HepG2 (cell line): ENCODE measurements around the gene WDR82. TPM values are rescaled to one million over a fixed set of nuclear protein-coding genes. Genes with fewer than 3 reads are reported as not detected.
A peak's percentile ranks its signal among the peaks of the same experiment; 100 is the strongest.

Source experiments
- ATF3 ChIP-seq: sonication (generic); formaldehyde crosslinking; IDR thresholded peaks from 2 replicates; pipeline ENCODE4 v1.4.0; 2020; ENCODE audit warnings: missing genetic modification reagents
- CEBPG ChIP-seq: IDR thresholded peaks from 2 replicates; pipeline ENCODE4 v1.6.1; 2016
- EED ChIP-seq: sonication (generic); formaldehyde crosslinking; IDR thresholded peaks from 2 replicates; pipeline ENCODE4 v1.5.0; 2020; ENCODE audit warnings: mild to moderate bottlenecking, missing genetic modification reagents
- EP300 ChIP-seq, 3 experiments: sonication (generic) in 1 of 3; formaldehyde crosslinking in 1 of 3; IDR thresholded peaks; 2 replicates each; pipeline versions ENCODE4 v1.5.1 to v1.6.1; 2011 to 2020; ENCODE audit warnings: low read depth in 2 of 3, low read length in 2 of 3, borderline replicate concordance in 1 of 3, improper control_type of control experiment in 1 of 3, mild to moderate bottlenecking in 1 of 3, missing genetic modification reagents in 1 of 3, moderate library complexity in 1 of 3
- FIP1L1 ChIP-seq: fragments of 200-400 bp; formaldehyde crosslinking; IDR thresholded peaks from 2 replicates; pipeline ENCODE4 v1.6.1; 2018; ENCODE audit warnings: low read depth, mild to moderate bottlenecking, low read length, moderate library complexity, borderline replicate concordance; ENCODE audit not compliant: insufficient read depth
- GATA4 ChIP-seq: sonication (generic); IDR thresholded peaks from 2 replicates; pipeline ENCODE4 v1.6.1; 2016; ENCODE audit warnings: antibody characterized with exemption, low read depth, borderline replicate concordance
- IKZF5 ChIP-seq: IDR thresholded peaks from 2 replicates; pipeline ENCODE4 v1.6.1; 2018; ENCODE audit warnings: missing genetic modification reagents, mild to moderate bottlenecking, missing compliant biosample characterization
- MATR3 ChIP-seq: sonication (generic); formaldehyde crosslinking; IDR thresholded peaks from 2 replicates; pipeline ENCODE4 v1.4.0; 2020; ENCODE audit warnings: missing genetic modification reagents
- NFE2L1 ChIP-seq: sonication (generic); formaldehyde crosslinking; IDR thresholded peaks from 2 replicates; pipeline ENCODE4 v1.4.0; 2020; ENCODE audit warnings: missing genetic modification reagents, mild to moderate bottlenecking, borderline replicate concordance
- NKX3-1 ChIP-seq: sonication (generic); formaldehyde crosslinking; IDR thresholded peaks from 2 replicates; pipeline ENCODE4 v1.5.0; 2020; ENCODE audit warnings: missing genetic modification reagents
- PHF21A ChIP-seq: sonication (generic); formaldehyde crosslinking; IDR thresholded peaks from 2 replicates; pipeline ENCODE4 v1.5.0; 2020; ENCODE audit warnings: mild to moderate bottlenecking, missing genetic modification reagents
- SALL1 ChIP-seq: sonication (generic); formaldehyde crosslinking; IDR thresholded peaks from 2 replicates; pipeline ENCODE4 v1.8.0; 2022; ENCODE audit warnings: mild to moderate bottlenecking, missing genetic modification reagents
- STAG1 ChIP-seq: sonication (generic); formaldehyde crosslinking; IDR thresholded peaks from 2 replicates; pipeline ENCODE4 v1.4.0; 2020; ENCODE audit warnings: missing genetic modification reagents
- ZBTB33 ChIP-seq: sonication (generic); formaldehyde crosslinking; IDR thresholded peaks from 2 replicates; pipeline ENCODE4 v1.4.0; 2020; ENCODE audit warnings: missing genetic modification reagents
- ZNF34 ChIP-seq: sonication (generic); formaldehyde crosslinking; IDR thresholded peaks from 2 replicates; pipeline ENCODE4 v1.4.0; 2020; ENCODE audit warnings: mild to moderate bottlenecking, missing genetic modification reagents, borderline replicate concordance
- ZNF580 ChIP-seq: IDR thresholded peaks from 2 replicates; pipeline ENCODE4 v1.6.1; 2016; ENCODE audit warnings: low read depth, borderline replicate concordance
- ZNF646 ChIP-seq: sonication (generic); formaldehyde crosslinking; IDR thresholded peaks from 2 replicates; pipeline ENCODE4 v1.9.0; 2021; ENCODE audit warnings: mild to moderate bottlenecking, missing genetic modification reagents
- ZNF749 ChIP-seq: sonication (generic); formaldehyde crosslinking; IDR thresholded peaks from 2 replicates; pipeline ENCODE4 v1.8.0; 2022; ENCODE audit warnings: mild to moderate bottlenecking, missing genetic modification reagents, moderate library complexity, borderline replicate concordance
- ZNF816 ChIP-seq: sonication (generic); formaldehyde crosslinking; IDR thresholded peaks from 2 replicates; pipeline ENCODE4 v1.8.0; 2022; ENCODE audit warnings: missing genetic modification reagents, mild to moderate bottlenecking, borderline replicate concordance
- polyA plus RNA-seq, 8 experiments: library from polyadenylated mRNA; depleted of rRNA in 3 of 8; stranded (reverse) in 7 of 8; unstranded in 1 of 8; fragments of >200 nt; fragmentation: Illumina TruSeq in 4 of 8; extraction: Trizol in 4 of 8; gene quantifications; 2 replicates each; pipeline versions ENCODE4 v1.2.1 to v1.2.3, GENCODE V29; 2011 to 2016; ENCODE audit warnings: low read depth in 4 of 8, missing spikeins in 1 of 8, mixed read lengths in 1 of 8; ENCODE audit not compliant: insufficient read depth in 1 of 8
- total RNA-seq, 5 experiments: library from RNA; depleted of rRNA; stranded (reverse); fragments of >200 nt; fragmentation: Illumina TruSeq; extraction: Trizol; gene quantifications; 2 replicates each; pipeline ENCODE4 v1.2.3, GENCODE V29; 2016; ENCODE audit warnings: low read depth in 1 of 5

WDR82 gene
- total and polyA plus RNA-seq, 2 of the 13 experiments (the other 11 are each of a cell fraction or from before 2014, with no cell fraction given): 39.1 to 59.5 TPM

GRCh38 chr3:52220380-52221026 lies 57.9 kb downstream of the WDR82 start (continued):
- TF ChIP-seq ZNF646 (CRISPR knock-in tag) (no peak), NKX3-1 (CRISPR knock-in tag) (no peak), SALL1 (peak; percentile 42), PHF21A (CRISPR knock-in tag) (no peak), ZNF34 (CRISPR knock-in tag) (no peak), IKZF5 (CRISPR knock-in tag) (peak; percentile 48; the same call in 1 of the 2 replicates), FIP1L1 (no peak), NFE2L1 (CRISPR knock-in tag) (no peak; the same call in 1 of the 2 replicates), GATA4 (no peak), EED (CRISPR knock-in tag) (no peak), ZNF580 (CRISPR knock-in tag) (0 out of 2 replicates have a peak, but pooled peaks have one; percentile 39), CEBPG (0 out of 2 replicates have a peak, but pooled peaks have one; percentile 42), ZNF816 (CRISPR knock-in tag) (no peak), ATF3 (CRISPR knock-in tag) (0 out of 2 replicates have a peak, but pooled peaks have one; percentile 22), STAG1 (peak; percentile 81), ZBTB33 (CRISPR knock-in tag) (peak; percentile 55; the same call in 1 of the 2 replicates), MATR3 (CRISPR knock-in tag) (no peak), EP300 (IDR thresholded peaks at IDR 0.05; ENCODE audit: low read depth in 2 of 2, low read length in 2 of 2) (no peak), EP300 (CRISPR knock-in tag; IDR thresholded peaks at IDR 0.05; ENCODE audit: borderline replicate concordance) (peak; percentile 28; the same call in 1 of the 2 replicates), ZNF749 (CRISPR knock-in tag) (no peak)
